Suprapubic skin (tissue), 4 donors: ENCODE measurements around the gene PSMD14. TPM values are rescaled to one million over a fixed set of nuclear protein-coding genes. Genes with fewer than 3 reads are reported as not detected.

Experiments used
- DNase-seq, 2 donors: peaks; one replicate each; pipeline ENCODE4 v3.0.0-alpha.2; 2019; ENCODE audit warnings: low spot score in 2 of 2
- H3K27ac ChIP-seq: fragments of 200-600 bp; sonication (generic); one replicate; pipeline ENCODE4 v1.5.1; 2019
- H3K27me3 ChIP-seq: fragments of 200-600 bp; sonication (generic); one replicate; pipeline ENCODE4 v1.5.1; 2019
- H3K36me3 ChIP-seq: fragments of 200-600 bp; sonication (generic); one replicate; pipeline ENCODE4 v1.5.1; 2019
- H3K4me1 ChIP-seq: fragments of 200-600 bp; sonication (generic); one replicate; pipeline ENCODE4 v1.5.1; 2019
- H3K4me3 ChIP-seq: fragments of 200-600 bp; sonication (generic); one replicate; pipeline ENCODE4 v1.5.1; 2019; ENCODE audit warnings: mild to moderate bottlenecking
- H3K9me3 ChIP-seq: fragments of 200-600 bp; sonication (generic); one replicate; pipeline ENCODE4 v1.5.1; 2019
- EP300 ChIP-seq: sonication (generic); formaldehyde crosslinking; IDR thresholded peaks from one replicate; pipeline ENCODE4 v1.6.1; 2017; ENCODE audit warnings: antibody characterized with exemption
- POLR2A ChIP-seq, 2 donors: fragments of 450-650 bp; IDR thresholded peaks; one replicate each; pipeline ENCODE4 v1.6.1; 2017; ENCODE audit warnings: antibody characterized with exemption in 2 of 2, mild to moderate bottlenecking in 2 of 2, moderate library complexity in 2 of 2
- POLR2AphosphoS5 ChIP-seq, 3 donors: sonication (generic); formaldehyde crosslinking; IDR thresholded peaks; one replicate each; pipeline ENCODE4 v1.6.1; 2017; ENCODE audit warnings: antibody characterized with exemption in 3 of 3
- WGBS: methylation state at CpG from one replicate; pipeline ENCODE4 v1.1.5; 2018; 5-methylcytosine and 5-hydroxymethylcytosine counted together
- total RNA-seq, 4 donors: library from RNA; depleted of rRNA; stranded (reverse); fragments of >200 nt; gene quantifications; one replicate each; pipeline ENCODE4 v1.1.0, GENCODE V29; 2016
- TF ChIP-seq, protein P1 (sequence below), 2 donors: fragments of 200-600 bp in 1 of 2; fragments of 450-650 bp in 1 of 2; sonication (generic) in 1 of 2; IDR thresholded peaks; one replicate each; pipeline ENCODE4 v1.5.1; 2016 to 2019; ENCODE audit warnings: antibody characterized with exemption in 2 of 2, mild to moderate bottlenecking in 1 of 2, moderate library complexity in 1 of 2

The PSMD14 gene
- total RNA-seq, 4 donors from 2014 or later, result 21.1 to 51.0 (median 50.1) TPM

GRCh38 chr2:161344692-161345091 is 36.5 kb downstream of the PSMD14 start:
- H3K27ac ChIP-seq, result no peak overlapping the region
- H3K4me1 ChIP-seq, result no peaks in the 10 kb centered on the region
- no peak for TF ChIP-seq EP300
- TF ChIP-seq, protein P1, sequence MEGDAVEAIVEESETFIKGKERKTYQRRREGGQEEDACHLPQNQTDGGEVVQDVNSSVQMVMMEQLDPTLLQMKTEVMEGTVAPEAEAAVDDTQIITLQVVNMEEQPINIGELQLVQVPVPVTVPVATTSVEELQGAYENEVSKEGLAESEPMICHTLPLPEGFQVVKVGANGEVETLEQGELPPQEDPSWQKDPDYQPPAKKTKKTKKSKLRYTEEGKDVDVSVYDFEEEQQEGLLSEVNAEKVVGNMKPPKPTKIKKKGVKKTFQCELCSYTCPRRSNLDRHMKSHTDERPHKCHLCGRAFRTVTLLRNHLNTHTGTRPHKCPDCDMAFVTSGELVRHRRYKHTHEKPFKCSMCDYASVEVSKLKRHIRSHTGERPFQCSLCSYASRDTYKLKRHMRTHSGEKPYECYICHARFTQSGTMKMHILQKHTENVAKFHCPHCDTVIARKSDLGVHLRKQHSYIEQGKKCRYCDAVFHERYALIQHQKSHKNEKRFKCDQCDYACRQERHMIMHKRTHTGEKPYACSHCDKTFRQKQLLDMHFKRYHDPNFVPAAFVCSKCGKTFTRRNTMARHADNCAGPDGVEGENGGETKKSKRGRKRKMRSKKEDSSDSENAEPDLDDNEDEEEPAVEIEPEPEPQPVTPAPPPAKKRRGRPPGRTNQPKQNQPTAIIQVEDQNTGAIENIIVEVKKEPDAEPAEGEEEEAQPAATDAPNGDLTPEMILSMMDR (IDR thresholded peaks at IDR 0.05), result no peak
- TF ChIP-seq POLR2A (IDR thresholded peaks at IDR 0.05), result no peak
- no peak for TF ChIP-seq POLR2AphosphoS5 (IDR thresholded peaks at IDR 0.05)
- H3K9me3 ChIP-seq, result no peaks in the 10 kb centered on the region
- H3K4me3 ChIP-seq, result no peak overlapping the region
- no peaks in the 10 kb centered on the region for H3K27me3 ChIP-seq
- no peaks in the 10 kb centered on the region for H3K36me3 ChIP-seq
- DNase-seq, result no peak
- WGBS, result 93% methylated on average over 2 of the region's 2 CpGs

GRCh38 chr2:161351678-161352077 is 43.5 kb downstream of the PSMD14 start:
- 88% methylated on average over 6 of the region's 6 CpGs for WGBS

GRCh38 chr2:161352719-161353118 is 44.5 kb downstream of the PSMD14 start:
- no peak overlapping the region for H3K27ac ChIP-seq
- no peaks in the 10 kb centered on the region for H3K9me3 ChIP-seq
- DNase-seq, result no peak
- TF ChIP-seq EP300, result no peak
- TF ChIP-seq POLR2A (IDR thresholded peaks at IDR 0.05), result no peak
- TF ChIP-seq POLR2AphosphoS5 (IDR thresholded peaks at IDR 0.05), result no peak
- TF ChIP-seq, protein P1 (IDR thresholded peaks at IDR 0.05), result no peak
- H3K36me3 ChIP-seq, result no peaks in the 10 kb centered on the region
- no peaks in the 10 kb centered on the region for H3K27me3 ChIP-seq
- H3K4me3 ChIP-seq, result no peak overlapping the region
- no peaks in the 10 kb centered on the region for H3K4me1 ChIP-seq

More at GRCh38 chr2:161351678-161352077, 43.5 kb downstream of the PSMD14 start:
- Histone ChIP-seq H3K36me3 (no peaks in the 10 kb centered on the region), H3K27ac (no peak overlapping the region), H3K4me3 (no peak overlapping the region), H3K4me1 (no peaks in the 10 kb centered on the region), H3K27me3 (no peaks in the 10 kb centered on the region), H3K9me3 (no peaks in the 10 kb centered on the region)
- TF ChIP-seq POLR2AphosphoS5 (IDR thresholded peaks at IDR 0.05), result no peak
- TF ChIP-seq, protein P1 (IDR thresholded peaks at IDR 0.05), result no peak
- TF ChIP-seq POLR2A (IDR thresholded peaks at IDR 0.05), result no peak
- no peak for TF ChIP-seq EP300
- DNase-seq, result no peak

DNA sequence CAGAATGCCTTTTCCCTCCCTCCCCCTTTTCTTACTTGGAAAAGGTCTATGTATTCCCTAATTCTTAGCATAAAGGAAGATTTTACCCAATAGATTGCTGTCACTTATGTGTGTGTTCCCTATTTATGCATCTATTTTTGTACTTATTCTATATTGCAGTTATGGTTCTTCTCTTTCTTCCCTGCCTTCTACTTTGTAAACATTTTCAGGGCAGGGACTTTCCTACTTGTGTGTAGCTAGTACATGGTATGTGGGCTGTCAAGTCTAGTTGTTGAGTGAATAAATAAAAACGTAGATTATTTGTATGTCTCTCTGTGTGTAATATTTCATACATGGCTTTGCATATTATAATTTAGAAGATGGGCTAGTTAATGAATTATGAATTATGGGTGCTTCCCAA is 45.3 kb downstream of the PSMD14 start:
- H3K36me3 ChIP-seq, result no peaks in the 10 kb centered on the region
- H3K9me3 ChIP-seq, result no peaks in the 10 kb centered on the region
- no peaks in the 10 kb centered on the region for H3K4me1 ChIP-seq
- TF ChIP-seq EP300, result no peak
- H3K4me3 ChIP-seq, result no peak overlapping the region
- no peak overlapping the region for H3K27ac ChIP-seq
- WGBS, result 50% methylated on average over 1 of the region's 1 CpG
- no peak for DNase-seq
- no peaks in the 10 kb centered on the region for H3K27me3 ChIP-seq

DNA sequence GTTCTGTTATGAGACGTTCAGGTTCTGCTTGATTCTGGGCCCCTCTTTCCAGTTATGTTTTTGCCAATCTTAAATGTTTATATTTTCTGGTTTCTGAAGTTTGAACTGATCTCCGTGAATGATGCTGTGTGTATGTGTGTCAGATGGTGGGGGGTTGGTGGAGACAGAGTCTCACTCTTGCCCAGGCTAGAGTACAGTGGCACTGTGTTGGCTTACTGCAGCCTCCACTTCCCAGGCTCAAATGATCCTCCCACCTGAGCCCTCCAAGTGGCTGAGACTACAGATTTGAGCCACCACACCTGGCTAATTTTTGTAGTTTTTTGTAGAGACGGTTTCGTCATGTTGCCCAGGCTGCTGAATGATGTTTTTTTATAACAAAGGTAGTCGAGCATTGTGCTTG is 45.9 kb downstream of the PSMD14 start:
- Histone ChIP-seq H3K36me3 (no peaks in the 10 kb centered on the region), H3K27ac (no peak overlapping the region), H3K4me3 (no peak overlapping the region), H3K9me3 (no peaks in the 10 kb centered on the region), H3K4me1 (no peaks in the 10 kb centered on the region), H3K27me3 (no peaks in the 10 kb centered on the region)
- TF ChIP-seq POLR2AphosphoS5 (IDR thresholded peaks at IDR 0.05) (no peak), POLR2A (IDR thresholded peaks at IDR 0.05) (no peak), EP300 (no peak)
- TF ChIP-seq, protein P1 (IDR thresholded peaks at IDR 0.05), result no peak
- DNase-seq, result no peak
- WGBS, result 85% methylated on average over 5 of the region's 5 CpGs

GRCh38 chr2:161355106-161355505 is 46.9 kb downstream of the PSMD14 start:
- H3K27me3 ChIP-seq, result no peaks in the 10 kb centered on the region
- no peaks in the 10 kb centered on the region for H3K4me1 ChIP-seq
- no peaks in the 10 kb centered on the region for H3K36me3 ChIP-seq
- DNase-seq, result no peak
- TF ChIP-seq, protein P1 (IDR thresholded peaks at IDR 0.05), result no peak
- TF ChIP-seq EP300 (no peak), POLR2A (IDR thresholded peaks at IDR 0.05) (no peak), POLR2AphosphoS5 (IDR thresholded peaks at IDR 0.05) (no peak)
- no peak overlapping the region for H3K4me3 ChIP-seq
- H3K27ac ChIP-seq, result no peak overlapping the region
- H3K9me3 ChIP-seq, result no peaks in the 10 kb centered on the region
- WGBS, result 85% methylated on average over 1 of the region's 1 CpG
